H1 (cell line): Measurements from ENCODE around the gene MYORG.

Source experiments
- ASH2L ChIP-seq: fragments of 200-600, 300-600 bp; sonication (generic); IDR thresholded peaks from one replicate; pipeline ENCODE4 v1.7.1; 2017; ENCODE audit warnings: low read length
- CEBPB ChIP-seq: IDR thresholded peaks from 2 replicates; pipeline ENCODE4 v1.6.1; 2012; ENCODE audit warnings: low read depth, low read length
- EP300 ChIP-seq, 2 experiments: IDR thresholded peaks; 1 replicate in 1 of 2; 2 replicates in 1 of 2; pipeline ENCODE4 v1.6.1; 2011 to 2012; ENCODE audit warnings: low read depth in 2 of 2, low read length in 2 of 2, mild to moderate bottlenecking in 2 of 2, borderline replicate concordance in 1 of 2, inconsistent platforms in 1 of 2, moderate library complexity in 1 of 2
- POLR2A ChIP-seq, 2 experiments: IDR thresholded peaks; 1 replicate in 1 of 2; 2 replicates in 1 of 2; pipeline ENCODE4 v1.6.1; 2011; ENCODE audit warnings: low read depth in 2 of 2, low read length in 2 of 2, mild to moderate bottlenecking in 2 of 2; ENCODE audit errors: control extremely low read depth in 1 of 2
- RAD21 ChIP-seq, 2 experiments: IDR thresholded peaks in 1 of 2; conservative IDR thresholded peaks in 1 of 2; 2 replicates each; pipeline ENCODE4 v1.6.1; 2011; ENCODE audit warnings: low read depth in 2 of 2, low read length in 2 of 2, improper control_type of control experiment in 1 of 2, inconsistent platforms in 1 of 2, mild to moderate bottlenecking in 1 of 2, moderate library complexity in 1 of 2
- SIN3A ChIP-seq, 2 experiments: IDR thresholded peaks in 1 of 2; conservative IDR thresholded peaks in 1 of 2; 2 replicates each; pipeline ENCODE4 v1.6.1; 2011 to 2012; ENCODE audit warnings: low read length in 2 of 2, improper control_type of control experiment in 1 of 2, low read depth in 1 of 2, mild to moderate bottlenecking in 1 of 2
- YY1 ChIP-seq: IDR thresholded peaks from 2 replicates; pipeline ENCODE4 v1.6.1; 2011; ENCODE audit warnings: low read depth, mild to moderate bottlenecking, low read length
- TF ChIP-seq, protein P1 (sequence below), 3 experiments: IDR thresholded peaks; 1 replicate in 2 of 3; 2 replicates in 1 of 3; pipeline versions ENCODE4 v1.5.1 to v1.6.1; 2011; ENCODE audit warnings: low read length in 3 of 3, mild to moderate bottlenecking in 3 of 3, inconsistent platforms in 2 of 3, low read depth in 1 of 3, moderate library complexity in 1 of 3; ENCODE audit not compliant: insufficient read depth in 1 of 3; ENCODE audit errors: control extremely low read depth in 1 of 3
- TF ChIP-seq, protein P2 (sequence below): IDR thresholded peaks from 2 replicates; pipeline ENCODE4 v1.6.1; 2011; ENCODE audit warnings: low read depth, mild to moderate bottlenecking, low read length; ENCODE audit not compliant: insufficient read depth
- TF ChIP-seq, protein P3 (sequence below): IDR thresholded peaks from 2 replicates; pipeline ENCODE4 v1.6.1; 2012; ENCODE audit warnings: low read length, inconsistent platforms

DNA sequence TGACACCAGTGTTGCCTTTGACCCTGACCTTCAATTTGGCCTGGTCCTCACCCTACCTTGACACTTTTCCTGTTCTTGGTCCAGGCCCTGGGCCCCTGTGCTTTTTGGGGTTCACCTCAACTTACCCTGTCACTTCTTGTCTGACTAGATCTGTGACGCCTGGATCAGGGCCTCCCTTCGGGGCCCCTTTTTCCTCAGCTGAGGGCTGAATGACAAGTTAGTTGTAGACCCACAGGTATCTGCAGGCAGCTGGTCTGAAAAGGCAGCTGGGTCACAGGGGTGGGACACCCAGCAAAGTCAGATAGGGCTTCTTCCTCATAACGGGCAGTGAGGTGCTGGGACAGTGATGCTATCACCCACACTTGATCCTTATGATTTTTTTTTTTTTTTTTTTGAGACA is 10.0 kb upstream of the MYORG start:
- TF ChIP-seq YY1, result no peak
- TF ChIP-seq, protein P1, sequence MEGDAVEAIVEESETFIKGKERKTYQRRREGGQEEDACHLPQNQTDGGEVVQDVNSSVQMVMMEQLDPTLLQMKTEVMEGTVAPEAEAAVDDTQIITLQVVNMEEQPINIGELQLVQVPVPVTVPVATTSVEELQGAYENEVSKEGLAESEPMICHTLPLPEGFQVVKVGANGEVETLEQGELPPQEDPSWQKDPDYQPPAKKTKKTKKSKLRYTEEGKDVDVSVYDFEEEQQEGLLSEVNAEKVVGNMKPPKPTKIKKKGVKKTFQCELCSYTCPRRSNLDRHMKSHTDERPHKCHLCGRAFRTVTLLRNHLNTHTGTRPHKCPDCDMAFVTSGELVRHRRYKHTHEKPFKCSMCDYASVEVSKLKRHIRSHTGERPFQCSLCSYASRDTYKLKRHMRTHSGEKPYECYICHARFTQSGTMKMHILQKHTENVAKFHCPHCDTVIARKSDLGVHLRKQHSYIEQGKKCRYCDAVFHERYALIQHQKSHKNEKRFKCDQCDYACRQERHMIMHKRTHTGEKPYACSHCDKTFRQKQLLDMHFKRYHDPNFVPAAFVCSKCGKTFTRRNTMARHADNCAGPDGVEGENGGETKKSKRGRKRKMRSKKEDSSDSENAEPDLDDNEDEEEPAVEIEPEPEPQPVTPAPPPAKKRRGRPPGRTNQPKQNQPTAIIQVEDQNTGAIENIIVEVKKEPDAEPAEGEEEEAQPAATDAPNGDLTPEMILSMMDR (IDR thresholded peaks at IDR 0.05; ENCODE audit: control extremely low read depth in 1 of 3, insufficient read depth in 1 of 3, low read depth in 1 of 3, low read length in 3 of 3), result no peak
- no peak for TF ChIP-seq SIN3A (conservative IDR thresholded peaks at IDR 0.05 in 1 of 2, IDR thresholded peaks at IDR 0.05 in 1 of 2; ENCODE audit: low read depth in 1 of 2, low read length in 2 of 2)
- TF ChIP-seq, protein P2, sequence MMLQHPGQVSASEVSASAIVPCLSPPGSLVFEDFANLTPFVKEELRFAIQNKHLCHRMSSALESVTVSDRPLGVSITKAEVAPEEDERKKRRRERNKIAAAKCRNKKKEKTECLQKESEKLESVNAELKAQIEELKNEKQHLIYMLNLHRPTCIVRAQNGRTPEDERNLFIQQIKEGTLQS, result no peak
- no peak for TF ChIP-seq ASH2L
- no peak for TF ChIP-seq EP300 (IDR thresholded peaks at IDR 0.05; ENCODE audit: borderline replicate concordance in 1 of 2, low read depth in 2 of 2, low read length in 2 of 2)
- TF ChIP-seq CEBPB, result no peak
- TF ChIP-seq RAD21 (IDR thresholded peaks at IDR 0.05 in 1 of 2, conservative IDR thresholded peaks at IDR 0.05 in 1 of 2; ENCODE audit: low read depth in 2 of 2, low read length in 2 of 2), result no peak
- TF ChIP-seq, protein P3, sequence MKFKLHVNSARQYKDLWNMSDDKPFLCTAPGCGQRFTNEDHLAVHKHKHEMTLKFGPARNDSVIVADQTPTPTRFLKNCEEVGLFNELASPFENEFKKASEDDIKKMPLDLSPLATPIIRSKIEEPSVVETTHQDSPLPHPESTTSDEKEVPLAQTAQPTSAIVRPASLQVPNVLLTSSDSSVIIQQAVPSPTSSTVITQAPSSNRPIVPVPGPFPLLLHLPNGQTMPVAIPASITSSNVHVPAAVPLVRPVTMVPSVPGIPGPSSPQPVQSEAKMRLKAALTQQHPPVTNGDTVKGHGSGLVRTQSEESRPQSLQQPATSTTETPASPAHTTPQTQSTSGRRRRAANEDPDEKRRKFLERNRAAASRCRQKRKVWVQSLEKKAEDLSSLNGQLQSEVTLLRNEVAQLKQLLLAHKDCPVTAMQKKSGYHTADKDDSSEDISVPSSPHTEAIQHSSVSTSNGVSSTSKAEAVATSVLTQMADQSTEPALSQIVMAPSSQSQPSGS, result no peak
- no peak for TF ChIP-seq POLR2A (IDR thresholded peaks at IDR 0.05; ENCODE audit: control extremely low read depth in 1 of 2, low read depth in 2 of 2, low read length in 2 of 2)
